Stimulated activated CD8-positive, alpha-beta memory T cell treated with anti-CD3 and anti-CD28 coated beads, Interleukin-15, amount 100 ng/mL, for 1 hour (primary cell): Measurements from ENCODE around the gene HSFX2.
"Not testable (repeated sequence)": the region's sequence is repeated elsewhere in the genome, so short reads cannot be mapped to it uniquely, and the experiment has no call there.

Experiments
- DNase-seq: peaks from one replicate; pipeline ENCODE4 v3.0.0-alpha.2; 2020; ENCODE audit warnings: low read depth

The HSFX2 gene

DNA sequence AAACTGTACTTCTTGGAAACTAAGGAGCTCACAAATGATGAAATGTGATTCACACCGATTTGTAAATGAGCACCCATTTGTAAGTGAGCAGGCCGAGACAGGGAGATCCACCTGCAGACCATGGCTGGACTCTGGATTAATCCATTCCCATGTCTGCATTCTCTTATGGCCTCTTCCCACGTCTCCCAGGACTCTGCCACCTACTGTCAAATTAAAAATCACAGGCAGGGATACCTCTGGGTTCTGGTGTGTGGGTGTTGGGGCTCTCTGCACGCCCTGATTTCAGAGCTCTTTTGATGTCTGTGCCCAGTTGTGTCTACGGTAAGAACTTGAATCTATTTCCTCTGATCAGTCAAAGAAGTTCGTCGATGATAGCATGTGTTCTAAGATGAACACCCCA is 4.1 kb downstream of the HSFX2 start:
- DNase-seq = not testable (repeated sequence)

GRCh38 chrX:149587359-149587758 is 7.8 kb downstream of the HSFX2 start, which contains the start of gene MAGEA9B:
TSS of gene MAGEA9B (minus strand) at chrX:149587459. CDS start at chrX:149583179, 4,280 bp downstream.
- not testable (repeated sequence) for DNase-seq

- not testable (repeated sequence) for DNase-seq
Measured at GRCh38 chrX:149585631-149586030, 9.5 kb downstream of the HSFX2 start.

- not testable (repeated sequence) for DNase-seq
Measured at GRCh38 chrX:149573456-149573855, 21.7 kb downstream of the HSFX2 start.

- DNase-seq = no peak
Measured at GRCh38 chrX:149572743-149573142, 22.4 kb downstream of the HSFX2 start.

DNA sequence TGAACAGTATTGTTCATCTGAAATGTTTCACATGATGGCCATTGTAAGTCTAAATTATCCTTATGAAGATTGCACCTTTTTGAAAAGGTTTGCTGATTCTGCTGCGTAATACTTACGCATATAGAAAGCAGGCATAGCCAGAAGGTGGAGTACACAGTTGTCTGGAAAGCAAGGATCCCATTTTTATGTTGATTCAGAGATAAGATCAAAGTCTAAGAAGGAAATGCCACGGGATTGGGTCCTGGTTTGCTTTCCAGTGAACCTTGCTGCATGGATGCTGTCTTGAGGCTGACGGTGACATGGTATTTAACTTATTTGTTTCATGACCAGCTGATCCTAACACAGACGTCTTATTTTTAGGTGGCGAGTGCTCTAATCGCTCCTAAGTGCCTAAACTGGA is 23.3 kb downstream of the HSFX2 start:
- DNase-seq = no peak

DNA sequence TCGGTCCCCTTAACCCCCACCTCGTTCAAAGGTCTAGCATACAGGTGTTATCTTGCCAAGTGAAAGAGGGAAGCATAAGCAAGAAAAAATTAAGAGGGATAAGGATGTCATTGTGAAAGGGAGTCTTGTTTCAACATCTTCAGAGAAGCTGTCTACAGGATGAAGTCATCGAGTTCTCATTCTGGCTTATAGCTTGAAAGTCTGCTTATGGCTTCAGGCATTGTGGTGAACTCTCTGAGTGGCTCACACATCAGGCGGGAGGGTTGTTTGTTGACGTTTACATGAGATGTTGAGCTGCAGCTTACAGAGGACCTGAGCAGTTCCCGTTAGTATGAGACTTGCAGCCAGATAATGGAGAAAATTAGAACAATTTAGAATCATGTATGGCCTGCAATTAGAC is 24.4 kb downstream of the HSFX2 start:
- DNase-seq = no peak

- no peak for DNase-seq
Measured at GRCh38 chrX:149569770-149570169, 25.3 kb downstream of the HSFX2 start.

- no peak for DNase-seq
Measured at GRCh38 chrX:149568701-149569296, 26.3 kb downstream of the HSFX2 start.

DNA sequence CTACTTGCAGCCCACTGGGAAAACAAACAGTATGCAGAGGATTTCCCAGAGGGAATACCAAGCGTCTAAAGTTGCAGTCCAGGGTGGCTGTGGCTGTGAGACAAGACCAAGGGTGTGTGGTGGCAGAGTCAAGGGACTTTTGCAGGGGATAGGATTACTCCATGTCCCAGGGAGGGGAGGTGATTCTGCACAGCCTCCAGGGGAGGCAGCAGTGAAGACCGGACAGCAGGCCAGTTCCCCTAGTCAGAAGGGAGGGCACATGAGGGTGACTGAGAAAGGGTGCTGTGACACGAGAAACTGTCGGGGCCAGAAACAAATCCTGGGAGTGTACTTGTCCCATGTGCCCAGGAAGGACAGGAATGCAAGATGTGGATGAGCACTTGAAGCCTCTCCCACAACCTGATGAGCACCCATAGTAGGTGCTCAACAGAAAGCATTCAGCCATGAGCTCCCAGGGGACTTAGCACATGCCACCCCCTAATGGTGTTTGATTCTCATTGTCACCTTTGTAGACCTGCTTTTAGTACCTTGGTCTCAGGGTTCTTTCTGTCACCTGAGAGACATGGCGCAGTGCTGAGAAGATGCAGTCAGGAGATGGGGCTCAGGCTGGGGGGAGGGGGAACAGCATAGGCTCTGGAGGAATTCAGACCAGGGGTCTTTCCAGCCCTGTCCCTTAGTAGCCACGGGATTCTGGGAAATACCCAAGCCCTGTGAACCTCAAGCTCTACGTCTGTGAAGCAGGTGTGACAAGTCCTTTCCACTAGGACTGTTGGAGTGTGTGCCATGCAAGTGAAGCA is 27.3 kb downstream of the HSFX2 start:
- no peak for DNase-seq

DNA sequence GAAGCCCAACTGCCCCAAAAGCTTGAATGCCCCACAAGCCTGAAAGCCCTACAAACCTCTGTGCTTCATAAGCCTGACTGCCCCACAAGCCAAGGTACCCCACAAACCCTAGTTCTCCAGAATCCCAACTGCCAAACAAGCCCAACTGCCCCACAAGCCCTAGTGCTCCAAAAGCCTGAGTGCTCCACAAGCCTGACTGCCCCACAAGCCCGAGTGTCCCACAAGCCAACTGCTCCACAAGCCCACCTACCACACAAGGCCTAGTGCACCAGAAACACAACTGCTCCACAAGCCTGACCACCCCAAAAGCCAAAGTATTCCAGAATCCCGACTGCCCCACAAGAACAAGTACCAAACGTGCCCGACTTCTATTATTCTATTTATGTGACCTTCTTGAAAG is 31.8 kb downstream of the HSFX2 start:
- no peak for DNase-seq

- not testable (repeated sequence) for DNase-seq
Measured at GRCh38 chrX:149555251-149555650, 39.9 kb downstream of the HSFX2 start.

DNA sequence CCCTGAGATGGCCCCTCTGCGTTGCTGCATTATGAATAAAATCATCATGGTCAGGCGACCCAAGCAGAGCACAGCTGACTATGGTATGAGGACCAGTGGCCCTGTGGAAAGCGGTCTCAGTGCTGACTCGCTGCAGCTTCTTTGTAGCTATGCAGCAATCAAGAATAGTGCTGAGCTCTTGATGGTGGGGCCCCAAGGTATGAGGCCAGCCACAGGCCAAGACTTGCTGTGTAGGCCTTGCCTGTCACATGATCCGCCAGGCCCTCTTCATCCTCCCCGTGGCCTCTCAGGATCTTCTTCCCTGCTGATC is 43.2 kb downstream of the HSFX2 start:
- not testable (repeated sequence) for DNase-seq

GRCh38 chrX:149551245-149551938 is 43.7 kb downstream of the HSFX2 start:
- not testable (repeated sequence) for DNase-seq

GRCh38 chrX:149550454-149550853 is 44.7 kb downstream of the HSFX2 start:
- DNase-seq = not testable (repeated sequence)

- DNase-seq = not testable (repeated sequence)
Measured at GRCh38 chrX:149549701-149550100, 45.4 kb downstream of the HSFX2 start, which contains the start of gene HSFX3. TSS of gene HSFX3 (minus strand) at chrX:149549924. CDS start at chrX:149549852, 72 bp downstream.

- DNase-seq = not testable (repeated sequence)
Measured at GRCh38 chrX:149547782-149548181, 47.3 kb downstream of the HSFX2 start.

GRCh38 chrX:149546962-149547361 is 48.2 kb downstream of the HSFX2 start:
- DNase-seq = not testable (repeated sequence)

DNA sequence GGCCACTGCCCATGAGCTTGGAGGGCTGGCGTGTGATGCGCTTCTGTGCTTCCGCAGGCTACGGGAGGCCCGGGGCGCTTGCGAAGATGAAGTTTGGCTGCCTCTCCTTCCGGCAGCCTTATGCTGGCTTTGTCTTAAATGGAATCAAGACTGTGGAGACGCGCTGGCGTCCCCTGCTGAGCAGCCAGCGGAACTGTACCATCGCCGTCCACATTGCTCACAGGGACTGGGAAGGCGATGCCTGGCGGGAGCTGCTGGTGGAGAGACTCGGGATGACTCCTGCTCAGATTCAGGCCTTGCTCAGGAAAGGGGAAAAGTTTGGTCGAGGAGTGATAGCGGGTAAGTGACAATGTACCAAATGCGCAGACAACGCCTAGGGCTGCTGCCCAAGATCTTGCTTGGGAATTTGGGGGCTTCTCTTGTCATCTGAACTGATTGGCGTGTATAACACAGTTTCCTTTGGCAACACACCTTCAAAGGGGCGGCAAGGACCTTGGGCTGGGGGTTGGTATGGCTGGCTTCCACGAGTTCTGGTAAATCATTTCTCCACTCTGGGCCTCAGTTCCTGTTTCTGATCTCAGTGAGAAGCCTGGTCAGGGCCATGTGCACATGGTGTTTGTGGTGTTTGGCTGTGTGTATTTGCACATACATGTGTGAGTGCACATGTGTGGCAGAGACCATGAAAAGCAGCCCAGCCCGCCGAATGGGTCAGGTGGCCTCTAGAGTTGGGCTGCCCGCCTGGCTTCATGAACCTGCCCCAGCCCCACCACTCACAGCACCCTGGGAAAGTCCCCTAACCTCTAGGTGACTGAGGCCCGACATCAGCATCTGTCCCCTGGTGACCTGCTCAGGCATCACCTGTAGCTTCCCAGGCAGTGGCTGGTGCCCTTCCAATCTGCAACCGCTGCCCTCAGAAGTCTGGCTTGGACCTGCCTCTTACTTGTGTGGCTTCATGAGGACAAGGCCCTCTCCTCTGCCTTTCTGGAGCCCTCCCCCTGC is 49.3 kb downstream of the HSFX2 start:
- not testable (repeated sequence) for DNase-seq
